ENCODE measurements around the gene NOX3.
"Not testable (repeated sequence)": the region's sequence is repeated elsewhere in the genome, so short reads cannot be mapped to it uniquely, and the experiment has no call there.

Gene NOX3

DNA sequence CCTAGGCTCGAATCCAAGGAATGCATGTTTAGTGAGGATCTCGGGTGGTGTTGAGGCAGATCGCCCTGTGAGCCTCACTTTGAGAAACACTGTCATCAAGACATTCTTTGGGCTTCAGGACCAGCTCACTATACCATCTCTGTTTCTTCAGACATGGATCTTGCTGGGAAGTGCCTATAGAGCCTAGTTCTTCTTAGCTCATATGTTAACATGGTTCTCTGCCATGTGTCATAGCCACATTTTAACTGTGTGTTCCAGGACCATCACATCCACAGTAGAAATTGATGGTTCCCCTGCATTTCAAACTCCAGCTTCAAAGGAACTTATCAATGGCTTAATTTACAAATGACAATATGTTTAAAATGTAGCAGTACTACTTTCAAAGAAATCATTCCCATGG is 57.4 kb downstream of the NOX3 start:
- DNase-seq = no peak

DNA sequence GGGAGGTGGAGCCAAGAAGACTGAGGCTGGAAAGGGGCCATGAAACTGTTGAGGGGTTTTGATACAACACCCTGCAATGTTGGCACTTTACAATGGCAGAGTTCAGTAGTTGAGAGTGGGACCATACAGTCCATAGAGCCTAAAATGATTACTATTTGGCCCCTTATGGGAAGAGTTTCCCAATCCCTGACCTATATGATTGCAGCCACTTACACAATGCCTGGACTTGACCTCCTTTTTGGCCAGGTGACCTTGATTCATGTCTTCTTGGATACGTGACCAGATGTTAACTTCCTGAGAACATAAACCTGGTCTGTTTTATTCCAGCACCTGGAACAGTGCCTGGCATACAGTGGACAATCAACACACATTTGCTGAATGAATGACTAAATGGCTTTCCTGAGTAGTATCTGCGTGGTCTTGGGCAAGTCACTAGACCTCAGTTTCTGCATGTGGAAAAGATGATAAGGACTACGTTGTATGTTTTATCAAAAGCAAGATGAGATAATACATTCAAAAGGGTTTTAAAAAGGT is 58.4 kb downstream of the NOX3 start:
- DNase-seq = no peak

DNA sequence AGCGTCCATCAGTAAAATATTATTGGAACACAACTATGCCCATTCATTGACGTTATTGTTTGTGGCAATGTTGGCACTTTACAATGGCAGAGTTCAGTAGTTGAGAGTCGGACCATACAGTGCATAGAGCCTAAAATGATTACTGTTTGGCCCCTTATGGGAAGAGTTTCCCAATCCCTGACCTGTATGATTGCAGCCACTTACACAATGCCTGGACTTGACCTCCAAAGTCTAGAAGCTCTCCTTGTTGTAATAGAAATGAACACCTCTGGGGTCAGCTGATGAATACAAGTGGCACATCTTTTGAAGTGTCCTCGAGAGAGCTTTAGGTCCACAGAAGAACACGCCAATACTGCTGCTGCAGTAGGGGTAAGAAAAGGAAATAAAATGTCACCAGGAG is 59.0 kb downstream of the NOX3 start:
- DNase-seq = no peak

- DNase-seq = no peak
These were observed 60.3 kb downstream of the NOX3 start for GRCh38 chr6:155395339-155395738.

- DNase-seq = no peak
These were observed 66.5 kb downstream of the NOX3 start for GRCh38 chr6:155389130-155389529.

DNA sequence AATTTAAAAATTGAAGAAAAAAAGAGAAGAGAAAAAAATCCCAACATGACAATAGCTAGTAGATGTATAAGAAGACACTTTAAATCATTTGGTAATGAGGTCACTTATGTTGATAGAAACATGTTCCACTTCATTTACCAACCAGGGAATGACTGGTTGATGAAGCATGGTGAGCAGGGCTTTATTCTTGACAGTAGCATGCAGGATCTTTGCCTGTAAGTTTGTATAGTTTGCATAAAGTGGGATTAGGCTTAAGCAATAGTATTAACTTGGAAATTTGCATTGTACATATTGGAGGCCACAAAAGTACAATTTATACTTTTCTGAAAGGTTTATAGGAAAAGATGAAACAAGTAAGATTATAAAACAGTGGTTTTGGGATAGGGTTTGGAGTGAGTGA is 67.0 kb downstream of the NOX3 start:
- DNase-seq = no peak

GRCh38 chr6:155387481-155387880 is 68.2 kb downstream of the NOX3 start:
- no peak for DNase-seq

DNA sequence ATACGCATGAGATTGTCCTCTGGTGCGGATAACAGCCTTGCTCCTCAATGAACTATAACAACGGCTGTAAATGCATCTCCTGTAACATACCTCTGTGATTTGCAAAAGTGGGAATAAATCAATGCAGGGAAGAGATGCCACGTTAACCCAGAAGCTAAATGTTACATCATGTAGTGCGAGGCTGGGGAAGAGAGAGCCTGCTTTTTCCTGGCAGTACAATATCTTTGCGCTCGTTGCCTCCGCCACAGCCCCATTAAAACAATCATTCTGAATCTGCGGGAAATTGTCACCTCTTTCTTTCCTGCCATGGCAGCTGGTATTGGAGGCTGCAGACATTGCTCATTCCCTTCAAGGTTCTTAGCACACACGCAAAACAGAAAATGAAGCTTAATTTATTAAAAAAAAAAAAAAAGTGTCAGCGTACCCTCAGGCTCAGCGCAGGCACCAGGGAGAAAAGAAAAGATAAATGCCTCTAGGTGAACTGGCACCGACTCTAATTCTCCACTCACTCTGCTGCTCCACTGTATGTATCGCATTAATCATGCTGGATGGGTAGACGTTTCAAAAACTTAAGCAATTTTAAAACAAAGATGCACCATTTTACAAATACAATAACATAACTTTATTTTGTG is 71.2 kb downstream of the NOX3 start:
- DNase-seq = no peak

DNA sequence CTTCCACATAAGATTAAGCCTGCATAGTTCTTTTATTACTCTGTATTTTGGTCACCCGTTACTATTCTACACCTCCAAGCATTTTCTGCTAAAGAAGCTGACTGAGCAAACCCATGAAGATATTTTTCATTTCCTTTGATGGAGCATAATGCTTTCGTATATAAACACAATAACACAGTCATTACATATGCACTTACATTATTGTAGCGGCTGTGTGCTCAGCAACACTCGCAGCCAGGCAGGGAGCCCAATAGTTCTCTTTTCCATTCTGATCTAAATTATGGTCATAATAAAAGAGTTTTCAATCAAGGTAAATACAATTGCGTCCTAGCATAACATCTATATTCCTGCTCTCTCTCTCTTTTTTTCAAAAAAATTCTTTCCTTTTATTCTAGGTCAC is 71.7 kb downstream of the NOX3 start:
- no peak for DNase-seq

- no peak for DNase-seq
These were observed 73.3 kb downstream of the NOX3 start for GRCh38 chr6:155382338-155382685.

- DNase-seq = no peak
These were observed 73.8 kb downstream of the NOX3 start for GRCh38 chr6:155381673-155382337.

- no peak for DNase-seq
These were observed 74.8 kb downstream of the NOX3 start for GRCh38 chr6:155380666-155381332.

GRCh38 chr6:155378724-155379123 is 76.9 kb downstream of the NOX3 start:
- no peak for DNase-seq

- no peak for DNase-seq
These were observed 77.4 kb downstream of the NOX3 start for GRCh38 chr6:155378276-155378675.

- DNase-seq = no peak
These were observed 78.6 kb downstream of the NOX3 start for GRCh38 chr6:155377061-155377460.

DNA sequence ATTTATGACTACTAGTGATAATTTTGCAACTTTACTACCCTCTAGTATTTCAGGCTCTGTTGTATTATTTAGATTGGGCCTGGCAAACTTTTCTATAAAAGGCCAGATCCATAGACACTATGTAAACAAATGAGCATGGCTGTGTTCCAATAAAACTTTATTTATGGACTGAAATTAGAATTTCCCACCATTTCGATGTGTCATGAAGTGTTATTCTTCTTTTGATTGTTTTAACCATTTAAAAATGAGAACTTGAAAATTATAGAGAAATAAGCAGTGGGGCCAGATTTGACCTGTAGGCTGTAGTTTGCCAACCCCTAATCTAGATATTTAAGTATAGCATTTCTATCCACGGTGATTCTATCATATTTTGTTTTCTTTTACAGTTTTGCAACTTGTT is 79.8 kb downstream of the NOX3 start:
- DNase-seq = no peak

DNA sequence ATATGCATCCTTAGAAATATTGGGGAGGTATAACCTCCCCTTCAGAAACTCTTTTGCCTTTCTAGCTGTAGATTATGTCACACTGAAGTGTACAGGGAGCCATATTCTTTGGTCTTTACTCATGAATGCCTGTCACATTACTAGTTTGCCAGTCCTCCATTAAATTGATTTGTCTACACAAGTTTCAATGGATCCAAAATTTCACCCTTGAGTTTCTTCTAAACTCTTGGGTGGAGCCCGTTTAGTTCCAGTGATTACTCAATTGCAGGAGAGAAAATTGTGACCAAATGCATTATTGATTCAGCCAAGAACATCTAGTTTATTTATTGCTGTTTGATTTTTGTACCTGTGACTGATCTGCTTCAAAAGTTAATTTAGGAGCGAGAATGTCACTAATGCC is 81.0 kb downstream of the NOX3 start:
- DNase-seq = no peak

DNA sequence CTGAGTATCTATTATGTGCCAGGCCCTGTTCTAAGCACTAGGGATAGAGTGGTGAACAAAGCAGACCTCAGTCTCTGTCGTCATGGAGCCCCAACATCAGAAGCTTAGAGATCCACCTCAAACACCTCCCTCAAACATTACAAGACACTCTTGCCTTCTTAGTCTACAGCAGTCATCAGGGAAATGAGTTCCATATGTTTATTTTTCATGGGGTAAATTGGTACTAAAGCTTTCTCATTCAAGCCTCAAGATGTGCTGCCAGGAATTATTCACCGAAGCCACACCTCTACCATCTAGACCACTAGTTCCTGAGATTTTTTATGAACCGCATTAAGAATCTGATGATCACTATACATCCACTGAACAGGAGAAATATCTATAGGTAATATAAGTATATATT is 82.4 kb downstream of the NOX3 start:
- DNase-seq = no peak

GRCh38 chr6:155372256-155372655 is 83.4 kb downstream of the NOX3 start:
- DNase-seq = no peak

DNA sequence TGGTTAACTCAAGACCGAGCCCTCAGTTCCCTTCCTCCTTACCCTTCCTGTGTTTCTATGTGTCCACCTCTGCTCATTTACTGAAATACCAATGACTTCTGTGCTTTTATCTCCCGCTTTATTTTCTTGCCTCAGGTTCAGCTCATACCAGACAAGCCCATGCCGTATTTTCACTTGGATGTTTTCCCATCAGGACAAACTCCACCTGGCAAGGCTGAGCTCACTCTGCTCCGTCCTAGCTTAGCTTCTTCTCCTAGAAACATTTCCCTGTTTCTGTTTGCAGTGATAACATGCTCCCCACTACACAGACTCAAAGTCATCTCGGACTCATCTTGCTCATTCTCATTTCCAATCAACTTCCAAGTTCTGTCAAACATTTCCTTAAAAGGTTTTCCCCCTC is 84.4 kb downstream of the NOX3 start:
- DNase-seq = no peak

DNA sequence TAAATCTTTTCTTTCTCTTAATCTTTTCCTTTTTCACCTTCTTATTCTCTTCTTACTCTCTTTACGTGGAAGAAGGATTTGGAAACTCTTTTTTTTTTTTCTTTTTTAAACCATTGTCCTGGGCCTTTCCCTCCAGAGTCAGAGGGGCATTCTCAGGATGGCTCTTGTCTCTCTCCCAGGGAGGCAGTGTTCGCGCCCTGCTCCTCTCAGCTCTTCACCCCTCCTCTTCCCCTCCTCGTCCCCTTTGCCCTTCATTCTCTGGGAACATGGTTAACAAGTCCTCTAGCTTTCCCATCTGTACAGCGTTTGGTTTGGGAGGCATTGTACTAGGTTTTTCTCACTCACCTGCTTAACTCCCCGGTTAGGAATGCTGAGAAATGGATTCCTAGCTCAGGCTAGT is 89.3 kb downstream of the NOX3 start:
- no peak for DNase-seq

- DNase-seq = no peak
These were observed 90.7 kb downstream of the NOX3 start for GRCh38 chr6:155364844-155365437.

DNA sequence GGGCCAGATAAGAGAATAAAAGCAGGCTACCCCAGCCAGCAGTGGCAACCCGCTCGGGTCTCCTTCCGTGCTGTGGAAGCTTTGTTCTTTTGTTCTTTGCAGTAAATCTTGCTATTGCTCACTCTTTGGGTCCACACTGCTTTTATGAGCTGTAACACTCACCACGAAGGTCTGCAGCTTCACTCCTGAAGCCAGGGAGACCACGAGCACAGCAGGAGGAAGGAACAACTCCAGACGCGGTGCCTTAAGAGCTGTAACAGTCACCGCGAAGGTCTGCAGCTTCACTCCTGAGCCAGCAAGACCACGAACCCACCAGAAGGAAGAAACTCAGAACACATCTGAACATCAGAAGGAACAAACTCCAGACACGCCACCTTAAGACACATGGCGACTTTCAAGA is 91.6 kb downstream of the NOX3 start:
- DNase-seq = not testable (repeated sequence)
